ENCODE results near the gene CTNNBIP1.

Gene CTNNBIP1

GRCh38 chr1:9901148-9902059, 8.7 kb downstream of the CTNNBIP1 start:
- CTCF ChIA-PET = interaction anchor here (0.5 to 0.6 kb wide), 2 partner anchors 16 to 70 kb away, joined by 3 to 4 read pairs; no protein-coding TSS in a partner anchor
- POLR2A ChIA-PET (ENCODE audit: low non-redundant PET) = no interaction called here
- TF ChIP-seq CTCF (conservative IDR thresholded peaks at IDR 0.05; ENCODE audit: low read depth) = no peak
- H3K27ac ChIP-seq = peak overlapping the region; percentile 81
- DNase-seq (ENCODE audit: low spot score) = no peak

GRCh38 chr1:9900142-9901043, 9.7 kb downstream of the CTNNBIP1 start:
- peak overlapping the region; percentile 81 for H3K27ac ChIP-seq
- CTCF ChIA-PET = no interaction called here
- no peak for DNase-seq (ENCODE audit: low spot score)
- POLR2A ChIA-PET (ENCODE audit: low non-redundant PET) = no interaction called here
- TF ChIP-seq CTCF (conservative IDR thresholded peaks at IDR 0.05; ENCODE audit: low read depth) = no peak

- ChIA-PET CTCF (interaction anchor here (0.6 kb wide), 1 partner anchor 20 kb away, joined by 3 read pairs; no protein-coding TSS in a partner anchor), POLR2A (ENCODE audit: low non-redundant PET) (interaction anchor here (0.6 kb wide), 1 partner anchor 17 kb away, joined by 4 read pairs; no protein-coding TSS in a partner anchor)
- TF ChIP-seq CTCF (conservative IDR thresholded peaks at IDR 0.05; ENCODE audit: low read depth) = no peak
- no peak for DNase-seq (ENCODE audit: low spot score)
- H3K27ac ChIP-seq = peak overlapping the region; percentile 79
Measured at GRCh38 chr1:9894115-9894514, 16.0 kb downstream of the CTNNBIP1 start.

- peak; percentile 77 for DNase-seq (ENCODE audit: low spot score)
- no peak for TF ChIP-seq CTCF (conservative IDR thresholded peaks at IDR 0.05; ENCODE audit: low read depth)
- peak overlapping the region; percentile 99 for H3K27ac ChIP-seq
- POLR2A ChIA-PET (ENCODE audit: low non-redundant PET) = interaction anchor here (0.6 kb wide), 1 partner anchor 79 kb away, joined by 4 read pairs; no protein-coding TSS in a partner anchor
- CTCF ChIA-PET = interaction anchor here (1.1 kb wide), 1 partner anchor 19 kb away, joined by 5 read pairs; no protein-coding TSS in a partner anchor
Measured at GRCh38 chr1:9892563-9893528, 17.2 kb downstream of the CTNNBIP1 start.

- ChIA-PET CTCF (interaction anchor here (0.6 to 0.7 kb wide), 3 partner anchors 32 to 790 kb away, joined by 3 to 5 read pairs (median 3); no protein-coding TSS in a partner anchor), POLR2A (ENCODE audit: low non-redundant PET) (interaction anchor here (1.1 to 1.7 kb wide), 2 partner anchors 17 to 19 kb away, joined by 6 to 10 read pairs; partner anchors contain the start of gene CTNNBIP1)
- TF ChIP-seq CTCF (conservative IDR thresholded peaks at IDR 0.05; ENCODE audit: low read depth) = no peak
- peak overlapping the region; percentile 99 for H3K27ac ChIP-seq
- DNase-seq (ENCODE audit: low spot score) = peak; percentile 62
Measured at GRCh38 chr1:9891207-9891606, 18.9 kb downstream of the CTNNBIP1 start.
